A549 (cell line): ENCODE results near the gene MAST2.

ENCODE experiments used
- FOSL2 ChIP-seq, 2 experiments: fragments of 450-650 bp in 1 of 2; fragments of >200 bp in 1 of 2; sonication (Bioruptor Twin) in 1 of 2; formaldehyde crosslinking; IDR thresholded peaks; 2 replicates each; pipeline versions ENCODE4 v1.5.0 to v1.6.1; 2016 to 2020; ENCODE audit warnings: mild to moderate bottlenecking in 1 of 2, moderate library complexity in 1 of 2
- HOXA7 ChIP-seq: fragments of 250-450 bp; sonication (Bioruptor Pico); IDR thresholded peaks from 2 replicates; pipeline ENCODE4 v1.5.0; 2020; ENCODE audit warnings: mild to moderate bottlenecking, moderate library complexity

GRCh38 chr1:45958317-45958716, 154.9 kb downstream of the MAST2 start:
- TF ChIP-seq HOXA7 (CRISPR knock-in tag) (no peak), FOSL2 (IDR thresholded peaks at IDR 0.05) (no peak), FOSL2 (CRISPR knock-in tag; IDR thresholded peaks at IDR 0.05) (no peak)
